GM12891 (cell line): ENCODE measurements around the gene GREM2.

ENCODE experiments used
- POLR2A ChIP-seq: IDR thresholded peaks from 2 replicates; pipeline ENCODE4 v1.6.1; 2011; ENCODE audit warnings: low read depth, low read length, control low read depth
- POLR2AphosphoS5 ChIP-seq: IDR thresholded peaks from 2 replicates; pipeline ENCODE4 v1.6.1; 2011; ENCODE audit warnings: low read depth, low read length, control low read depth

DNA sequence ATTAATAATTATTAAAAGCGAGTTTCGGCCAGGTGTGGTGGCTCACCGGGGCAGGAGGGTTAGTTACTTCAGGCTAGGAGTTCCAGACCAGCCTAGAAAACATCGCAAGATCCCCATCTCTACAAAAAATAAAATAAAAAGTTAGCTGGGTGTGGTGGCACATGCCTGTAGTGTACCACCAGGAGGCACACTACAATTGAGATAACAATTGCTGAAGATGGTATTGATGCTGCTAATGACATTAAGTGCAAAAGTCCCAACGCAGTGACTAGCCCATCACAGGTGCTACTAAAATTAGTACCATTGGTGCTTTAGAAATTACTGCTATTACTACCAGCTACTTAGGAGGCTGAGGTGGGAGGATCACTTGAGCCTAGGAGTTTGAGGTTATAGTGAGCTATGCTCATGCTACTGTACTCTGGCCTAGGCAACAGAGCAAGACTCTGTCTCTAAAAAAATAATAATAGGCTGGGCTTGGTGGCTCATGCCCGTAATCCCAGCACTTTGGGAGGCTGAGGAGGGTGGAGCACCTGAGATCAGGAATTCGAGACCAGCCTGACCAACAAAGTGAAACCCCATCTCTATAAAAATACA lies 156.6 kb downstream of the GREM2 start:
- TF ChIP-seq POLR2A (no peak), POLR2AphosphoS5 (no peak)
